Measurements from ENCODE around the gene OR5F1.

The OR5F1 gene

DNA sequence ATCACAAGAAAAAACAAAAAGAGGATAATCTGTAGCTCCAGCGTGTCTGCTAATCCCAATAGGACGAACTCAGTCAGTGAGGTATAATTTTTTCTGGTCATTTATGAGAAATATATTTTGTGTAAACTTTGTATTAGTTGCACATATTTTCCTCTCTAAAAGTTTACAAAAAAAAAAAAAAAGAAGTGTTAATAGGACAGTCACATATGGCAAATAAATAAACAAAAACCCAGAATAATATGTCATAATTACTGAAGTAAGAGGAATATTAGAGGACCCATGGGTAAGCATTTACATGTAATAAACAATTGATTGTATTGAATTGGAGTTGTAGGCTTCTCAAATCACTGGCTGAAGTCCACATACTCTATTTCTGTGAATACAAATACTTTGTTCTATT, at the start of gene OR5F1:
Gene OR5F1 (minus strand): TSS at position 101 of the 400 bp plus-strand sequence. CDS start 0 bp downstream, at position 101.
- no peak for DNase-seq (ENCODE audit: low read depth)

DNA sequence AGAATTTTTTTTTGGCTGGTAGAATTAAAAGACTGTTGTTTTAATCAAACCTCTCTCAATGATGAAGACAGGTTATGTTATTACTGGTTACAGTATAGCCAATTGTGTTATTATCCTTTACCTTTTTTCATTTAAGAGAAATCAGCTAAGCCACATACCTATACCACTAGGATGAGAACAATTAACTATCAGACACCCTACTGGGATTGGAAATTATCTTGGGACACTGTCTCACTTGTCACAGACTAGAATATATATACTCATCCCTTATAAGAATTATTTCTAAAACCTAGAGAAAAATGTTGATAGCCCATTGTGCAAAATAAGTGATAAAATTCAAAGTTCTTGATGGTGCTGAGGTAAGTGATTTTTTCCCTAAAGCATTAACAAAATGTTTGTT, 32.9 kb upstream of the OR5F1 start, which contains the start of gene OR5AS1:
Gene OR5AS1 (plus strand): TSS at position 301 of the 400 bp plus-strand sequence. CDS start 2,765 bp downstream, outside the sequence.
- DNase-seq (ENCODE audit: low read depth), result no peak

GRCh38 chr11:56013805-56014204, 19.4 kb upstream of the OR5F1 start:
- DNase-seq (ENCODE audit: low read depth), result no peak

DNA sequence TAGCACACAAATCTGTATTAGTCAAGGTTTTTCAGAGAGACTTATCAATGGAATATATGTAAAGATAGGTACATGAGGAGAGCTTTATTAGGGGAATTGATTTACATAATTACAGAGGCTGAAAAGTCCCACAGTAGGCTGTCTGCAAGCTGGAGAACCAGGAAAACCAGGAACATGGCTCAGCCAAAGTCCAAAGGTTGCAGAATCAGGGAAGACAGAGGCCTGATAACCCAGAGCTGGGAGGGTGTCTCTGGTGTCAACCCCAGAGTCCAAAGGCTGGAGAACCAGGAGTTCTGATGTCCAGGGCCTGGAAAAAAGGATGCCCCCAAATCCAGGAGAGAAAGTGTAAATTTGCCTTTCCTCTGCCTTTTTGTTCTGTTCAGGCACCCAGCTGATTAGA, 16.3 kb upstream of the OR5F1 start:
- DNase-seq (ENCODE audit: low read depth), result no peak

DNA sequence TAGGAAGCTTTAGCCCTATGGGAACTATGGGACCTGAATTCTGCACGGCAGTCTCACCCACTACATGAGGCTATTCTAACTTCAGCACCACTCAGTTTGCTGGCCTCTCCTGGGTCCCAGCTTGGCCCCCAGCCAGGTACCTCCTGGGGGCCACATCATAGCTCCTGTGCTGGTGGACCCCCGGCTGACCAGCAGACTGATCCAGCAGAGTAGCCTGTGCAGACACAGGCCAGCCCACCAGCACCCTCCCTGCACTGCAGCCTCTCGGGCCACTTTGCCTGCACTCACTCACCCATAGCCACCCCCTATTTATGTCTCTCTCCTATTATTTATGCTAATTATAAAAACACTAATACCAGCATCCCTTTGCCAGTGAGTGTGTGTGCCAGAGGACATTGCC, 23.5 kb downstream of the OR5F1 start:
- no peak for DNase-seq (ENCODE audit: low read depth)

DNA sequence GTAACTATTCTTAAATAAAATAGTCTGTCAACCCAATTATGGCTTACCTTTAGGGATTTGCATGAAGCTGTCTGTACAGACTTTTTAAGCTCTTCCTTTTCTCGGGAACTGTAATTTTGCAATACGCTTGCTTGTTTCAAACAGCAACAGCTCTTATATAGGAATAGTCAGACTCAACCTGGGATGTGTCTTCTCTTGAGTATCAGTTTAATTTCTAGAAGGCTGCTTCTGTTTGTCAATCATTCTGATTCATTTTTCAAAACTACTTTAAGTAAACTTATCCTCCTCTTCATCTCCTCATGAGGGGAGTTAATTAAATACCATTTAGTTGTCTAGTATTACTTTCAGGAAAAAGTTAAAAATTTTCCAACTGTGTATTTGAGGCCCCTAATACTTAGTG, 24.6 kb downstream of the OR5F1 start, which contains the start of gene OR10AG1:
Gene OR10AG1 (minus strand): TSS at position 101 of the 400 bp plus-strand sequence. CDS start 38 bp downstream, at position 63.
- DNase-seq (ENCODE audit: low read depth), result no peak

DNA sequence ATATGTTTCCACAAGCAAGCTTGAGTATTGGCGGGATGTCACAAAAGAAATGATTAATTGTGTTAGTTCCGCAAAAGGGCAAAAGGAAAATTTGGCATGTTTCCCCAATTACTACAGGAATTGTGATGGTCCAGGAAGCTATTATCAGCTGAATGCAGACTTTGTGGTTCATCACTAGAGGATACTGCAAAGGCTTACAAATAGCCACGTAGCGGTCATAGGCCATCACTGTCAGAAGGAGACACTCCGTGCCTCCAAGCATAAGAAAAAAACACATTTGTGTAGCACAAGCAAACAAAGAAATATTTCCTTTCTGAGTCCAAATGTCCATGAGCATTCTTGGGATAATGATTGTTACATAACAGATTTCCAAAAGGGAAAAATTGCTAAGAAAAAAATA, 26.5 kb downstream of the OR5F1 start:
- DNase-seq (ENCODE audit: low read depth), result no peak

DNA sequence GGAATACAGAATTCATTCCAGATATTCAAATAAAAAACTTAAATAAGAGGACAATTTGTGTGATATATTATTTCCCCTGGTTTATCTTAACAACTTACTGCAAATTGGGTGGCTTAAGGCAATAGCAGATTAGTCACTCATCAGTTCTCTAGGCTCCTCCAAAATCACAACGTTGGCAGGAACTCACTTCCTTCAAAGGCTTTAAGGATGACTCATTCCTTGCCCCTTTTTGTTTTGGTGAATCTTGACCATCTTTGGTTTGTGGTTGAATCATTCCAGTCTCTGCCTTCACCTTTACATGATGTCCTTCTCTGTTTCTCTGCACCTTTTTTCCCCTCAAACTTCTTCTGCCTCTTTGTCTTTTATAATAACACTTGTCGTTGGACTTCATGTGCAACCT, 28.0 kb downstream of the OR5F1 start:
- no peak for DNase-seq (ENCODE audit: low read depth)

DNA sequence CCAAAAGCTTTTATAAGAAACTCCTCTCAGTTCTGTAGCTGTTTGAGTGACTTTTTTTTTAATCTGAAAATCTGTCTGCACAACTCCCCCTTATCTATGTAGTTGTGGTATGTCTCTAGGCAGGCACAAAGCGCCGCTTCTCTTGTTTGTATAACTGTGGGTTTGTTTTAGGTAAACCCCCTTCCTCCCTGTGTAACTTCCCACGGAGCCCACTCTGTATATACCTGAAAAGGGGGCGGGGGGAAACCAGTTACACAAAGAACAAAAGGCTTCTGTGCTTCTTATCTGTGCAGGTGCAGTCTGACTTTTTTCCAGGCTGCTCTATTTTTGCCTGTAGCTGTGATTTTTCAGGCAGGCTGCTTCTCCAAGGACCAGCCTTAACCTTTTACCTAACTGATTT, 37.9 kb downstream of the OR5F1 start:
- DNase-seq (ENCODE audit: low read depth), result no peak

DNA sequence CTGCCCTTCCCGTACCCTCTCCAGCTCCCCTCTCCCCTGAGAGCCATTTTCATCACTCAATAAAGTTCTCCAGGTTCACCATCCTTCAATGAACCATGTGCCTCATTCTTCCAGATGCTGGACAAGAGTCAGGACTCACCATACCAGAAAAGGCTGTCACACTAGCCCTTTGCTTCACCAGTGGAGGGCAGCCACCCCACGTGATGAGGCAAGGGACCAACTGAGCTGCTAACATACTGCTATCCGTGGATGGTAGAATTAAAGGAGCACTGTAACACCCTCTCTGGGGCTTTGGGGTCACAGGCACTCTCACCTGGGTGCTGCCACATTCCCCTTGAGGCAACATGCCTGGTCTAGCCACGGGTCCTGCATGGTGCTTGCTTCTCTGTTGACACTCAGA, 45.1 kb downstream of the OR5F1 start:
- no peak for DNase-seq (ENCODE audit: low read depth)

Measured in EH (cell line).